ENCODE measurements around the gene CCDC187.

The CCDC187 gene

GRCh38 chr9:136318776-136319241 is 14.9 kb upstream of the CCDC187 start:
- H3K4me1 ChIP-seq (ENCODE audit: control insufficient read depth in 1 of 2, insufficient read depth in 2 of 2, low read length in 2 of 2): no peaks in the 10 kb centered on the region
- no peak overlapping the region for H3K9ac ChIP-seq (ENCODE audit: low read depth in 1 of 2, low read length in 2 of 2)
- H3K36me3 ChIP-seq (ENCODE audit: control insufficient read depth in 1 of 2, insufficient read depth in 2 of 2, low read length in 2 of 2): no peaks in the 10 kb centered on the region
- no peak overlapping the region for H3K4me3 ChIP-seq (ENCODE audit: low read depth in 1 of 2, low read length in 2 of 2)
- H3K27ac ChIP-seq (ENCODE audit: low read depth, low read length): no peak overlapping the region
- peaks cover 7 to 10% of the 10 kb centered on the region in 2 donors for H3K9me3 ChIP-seq (ENCODE audit: control insufficient read depth in 1 of 2, low read length in 2 of 2)
- peaks cover 4 to 14% of the 10 kb centered on the region in 2 donors for H3K27me3 ChIP-seq (ENCODE audit: control insufficient read depth in 1 of 2, insufficient read depth in 2 of 2, low read length in 2 of 2)

GRCh38 chr9:136318111-136318775 is 14.3 kb upstream of the CCDC187 start:
- Histone ChIP-seq H3K4me3 (ENCODE audit: low read depth in 1 of 2, low read length in 2 of 2) (no peak overlapping the region), H3K36me3 (ENCODE audit: control insufficient read depth in 1 of 2, insufficient read depth in 2 of 2, low read length in 2 of 2) (no peaks in the 10 kb centered on the region), H3K27ac (ENCODE audit: low read depth, low read length) (no peak overlapping the region), H3K27me3 (ENCODE audit: control insufficient read depth in 1 of 2, insufficient read depth in 2 of 2, low read length in 2 of 2) (peaks cover 0 to 10% of the 10 kb centered on the region in 2 donors), H3K9me3 (ENCODE audit: control insufficient read depth in 1 of 2, low read length in 2 of 2) (peaks cover 7 to 10% of the 10 kb centered on the region in 2 donors), H3K9ac (ENCODE audit: low read depth in 1 of 2, low read length in 2 of 2) (no peak overlapping the region), H3K4me1 (ENCODE audit: control insufficient read depth in 1 of 2, insufficient read depth in 2 of 2, low read length in 2 of 2) (no peaks in the 10 kb centered on the region)

DNA sequence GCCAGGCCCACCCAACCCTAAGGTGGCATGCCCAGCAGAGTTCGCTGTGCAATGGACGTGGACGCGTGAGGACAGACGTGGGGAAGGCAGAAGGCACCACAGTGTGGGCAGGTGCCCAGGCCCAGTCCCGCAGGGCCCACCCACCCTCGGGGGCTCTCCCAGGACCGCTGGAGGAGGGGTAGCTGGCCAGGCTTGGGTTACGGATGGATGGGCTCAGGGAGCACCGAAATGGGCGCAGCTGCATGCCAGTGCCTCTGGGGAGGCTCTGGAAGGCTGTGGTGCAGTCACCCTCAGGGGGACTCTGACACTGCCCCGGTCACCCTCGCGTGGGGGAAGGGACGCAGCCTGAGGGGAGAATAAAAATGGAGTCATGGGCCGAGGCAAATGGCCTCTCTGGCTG is 13.8 kb upstream of the CCDC187 start:
- peaks cover 0 to 5% of the 10 kb centered on the region in 2 donors for H3K27me3 ChIP-seq (ENCODE audit: control insufficient read depth in 1 of 2, insufficient read depth in 2 of 2, low read length in 2 of 2)
- no peak overlapping the region for H3K4me3 ChIP-seq (ENCODE audit: low read depth in 1 of 2, low read length in 2 of 2)
- H3K4me1 ChIP-seq (ENCODE audit: control insufficient read depth in 1 of 2, insufficient read depth in 2 of 2, low read length in 2 of 2): no peaks in the 10 kb centered on the region
- no peak overlapping the region for H3K9ac ChIP-seq (ENCODE audit: low read depth in 1 of 2, low read length in 2 of 2)
- no peaks in the 10 kb centered on the region for H3K36me3 ChIP-seq (ENCODE audit: control insufficient read depth in 1 of 2, insufficient read depth in 2 of 2, low read length in 2 of 2)
- H3K27ac ChIP-seq (ENCODE audit: low read depth, low read length): no peak overlapping the region
- peaks cover 7 to 10% of the 10 kb centered on the region in 2 donors for H3K9me3 ChIP-seq (ENCODE audit: control insufficient read depth in 1 of 2, low read length in 2 of 2)

DNA sequence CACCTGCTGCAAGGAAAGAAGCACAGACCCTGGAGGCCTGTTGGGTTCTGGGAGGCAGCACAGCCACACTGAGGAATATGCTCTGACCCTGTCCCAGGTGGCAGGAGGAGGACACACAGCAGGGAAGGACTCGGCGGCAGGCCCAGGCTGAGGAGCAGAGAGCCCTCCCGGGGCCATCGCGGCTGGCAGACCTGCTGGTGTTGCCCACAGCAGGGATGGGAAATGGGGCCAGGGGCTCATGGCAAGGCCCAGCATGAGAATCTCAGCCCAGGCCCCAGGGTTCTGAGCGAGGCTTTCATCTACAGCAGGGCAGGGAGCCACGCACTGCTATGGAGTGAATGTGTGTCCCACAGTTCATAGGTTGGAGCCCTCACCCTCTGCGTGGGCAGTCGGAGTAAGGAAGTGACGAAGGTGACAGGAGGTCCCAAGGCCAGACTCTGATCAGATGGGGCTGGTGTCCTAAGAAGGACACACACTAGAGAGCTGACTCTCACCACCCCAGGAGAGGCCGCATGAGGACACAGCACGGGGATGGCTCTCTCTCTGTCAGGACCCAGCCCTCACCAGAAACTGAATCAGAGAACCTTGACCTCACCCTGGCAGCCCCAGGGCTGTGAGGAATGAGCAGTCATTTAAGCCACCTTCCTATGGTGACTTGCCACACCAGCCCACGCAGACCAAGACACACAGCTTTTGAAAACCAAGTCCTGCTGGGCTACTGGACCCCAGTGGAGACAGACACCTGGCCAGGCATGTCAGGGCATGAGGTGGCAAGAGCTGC is 13.2 kb upstream of the CCDC187 start:
- no peak overlapping the region for H3K9ac ChIP-seq (ENCODE audit: low read depth in 1 of 2, low read length in 2 of 2)
- H3K4me1 ChIP-seq (ENCODE audit: control insufficient read depth in 1 of 2, insufficient read depth in 2 of 2, low read length in 2 of 2): no peaks in the 10 kb centered on the region
- peaks cover 0 to 3% of the 10 kb centered on the region in 2 donors for H3K27me3 ChIP-seq (ENCODE audit: control insufficient read depth in 1 of 2, insufficient read depth in 2 of 2, low read length in 2 of 2)

GRCh38 chr9:136316271-136316751 is 12.4 kb upstream of the CCDC187 start:
- Histone ChIP-seq H3K27ac (ENCODE audit: low read depth, low read length) (no peak overlapping the region), H3K36me3 (ENCODE audit: control insufficient read depth in 1 of 2, insufficient read depth in 2 of 2, low read length in 2 of 2) (no peaks in the 10 kb centered on the region)

More for the DNA sequence above, 13.2 kb upstream of the CCDC187 start:
- H3K36me3 ChIP-seq (ENCODE audit: control insufficient read depth in 1 of 2, insufficient read depth in 2 of 2, low read length in 2 of 2): no peaks in the 10 kb centered on the region
- H3K4me3 ChIP-seq (ENCODE audit: low read depth in 1 of 2, low read length in 2 of 2): no peak overlapping the region
- no peak overlapping the region for H3K27ac ChIP-seq (ENCODE audit: low read depth, low read length)
- H3K9me3 ChIP-seq (ENCODE audit: control insufficient read depth in 1 of 2, low read length in 2 of 2): peaks cover 7 to 10% of the 10 kb centered on the region in 2 donors

DNA sequence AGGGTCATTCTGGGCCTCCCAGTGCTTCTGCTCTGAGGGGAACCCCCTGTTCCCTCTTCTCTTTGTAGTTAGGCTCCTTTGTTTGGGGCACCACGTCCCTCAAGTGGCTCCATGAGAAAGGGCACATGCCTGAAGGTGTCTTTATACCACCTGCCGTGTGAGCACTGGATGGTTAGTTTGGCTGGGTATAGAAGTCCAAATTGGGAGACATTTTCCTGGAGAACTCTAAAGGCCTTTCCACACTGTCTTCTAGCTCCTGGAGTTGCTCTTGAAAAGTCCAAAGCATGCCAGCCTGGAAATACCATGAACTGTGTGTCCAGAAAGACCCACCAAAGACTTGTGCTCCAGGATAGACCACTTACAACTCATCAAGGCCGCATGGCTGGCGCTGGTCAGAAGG is 11.1 kb upstream of the CCDC187 start:
- no peak overlapping the region for H3K4me3 ChIP-seq (ENCODE audit: low read depth in 1 of 2, low read length in 2 of 2)
- H3K9me3 ChIP-seq (ENCODE audit: control insufficient read depth in 1 of 2, low read length in 2 of 2): peaks cover 7 to 10% of the 10 kb centered on the region in 2 donors
- no peak overlapping the region for H3K9ac ChIP-seq (ENCODE audit: low read depth in 1 of 2, low read length in 2 of 2)
- no peak overlapping the region for H3K27ac ChIP-seq (ENCODE audit: low read depth, low read length)
- H3K36me3 ChIP-seq (ENCODE audit: control insufficient read depth in 1 of 2, insufficient read depth in 2 of 2, low read length in 2 of 2): no peaks in the 10 kb centered on the region
- peaks cover 0 to 4% of the 10 kb centered on the region in 2 donors for H3K27me3 ChIP-seq (ENCODE audit: control insufficient read depth in 1 of 2, insufficient read depth in 2 of 2, low read length in 2 of 2)
- no peaks in the 10 kb centered on the region for H3K4me1 ChIP-seq (ENCODE audit: control insufficient read depth in 1 of 2, insufficient read depth in 2 of 2, low read length in 2 of 2)

More at GRCh38 chr9:136316271-136316751, 12.4 kb upstream of the CCDC187 start:
- Histone ChIP-seq H3K4me1 (ENCODE audit: control insufficient read depth in 1 of 2, insufficient read depth in 2 of 2, low read length in 2 of 2) (no peaks in the 10 kb centered on the region), H3K4me3 (ENCODE audit: low read depth in 1 of 2, low read length in 2 of 2) (no peak overlapping the region), H3K9ac (ENCODE audit: low read depth in 1 of 2, low read length in 2 of 2) (no peak overlapping the region), H3K9me3 (ENCODE audit: control insufficient read depth in 1 of 2, low read length in 2 of 2) (peaks cover 7 to 10% of the 10 kb centered on the region in 2 donors), H3K27me3 (ENCODE audit: control insufficient read depth in 1 of 2, insufficient read depth in 2 of 2, low read length in 2 of 2) (peaks cover 0 to 2% of the 10 kb centered on the region in 2 donors)

DNA sequence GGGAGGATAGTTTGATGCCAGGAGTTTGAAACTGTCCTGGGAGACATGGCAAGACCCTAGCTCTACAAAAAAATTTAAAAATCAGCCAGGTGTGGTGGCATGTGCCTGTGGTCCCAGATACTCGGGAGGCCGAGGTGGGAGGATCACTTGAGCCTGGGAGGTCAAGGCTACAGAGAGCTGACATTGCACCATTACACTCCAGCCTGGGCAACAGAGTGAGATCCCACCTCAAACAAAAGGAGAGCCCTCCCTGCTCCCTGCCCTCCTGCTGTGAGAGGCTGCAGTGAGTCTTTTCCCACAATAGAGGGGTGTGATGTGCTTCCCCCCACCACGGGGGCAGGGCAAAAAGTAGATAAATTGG is 10.1 kb upstream of the CCDC187 start:
- no peaks in the 10 kb centered on the region for H3K4me1 ChIP-seq (ENCODE audit: control insufficient read depth in 1 of 2, insufficient read depth in 2 of 2, low read length in 2 of 2)
- H3K4me3 ChIP-seq (ENCODE audit: low read depth in 1 of 2, low read length in 2 of 2): no peak overlapping the region
- H3K9ac ChIP-seq (ENCODE audit: low read depth in 1 of 2, low read length in 2 of 2): no peak overlapping the region
- H3K27me3 ChIP-seq (ENCODE audit: control insufficient read depth in 1 of 2, insufficient read depth in 2 of 2, low read length in 2 of 2): peaks cover 0 to 10% of the 10 kb centered on the region in 2 donors
- no peak overlapping the region for H3K27ac ChIP-seq (ENCODE audit: low read depth, low read length)
- H3K36me3 ChIP-seq (ENCODE audit: control insufficient read depth in 1 of 2, insufficient read depth in 2 of 2, low read length in 2 of 2): no peaks in the 10 kb centered on the region
- peaks cover 7 to 10% of the 10 kb centered on the region in 2 donors for H3K9me3 ChIP-seq (ENCODE audit: control insufficient read depth in 1 of 2, low read length in 2 of 2)

DNA sequence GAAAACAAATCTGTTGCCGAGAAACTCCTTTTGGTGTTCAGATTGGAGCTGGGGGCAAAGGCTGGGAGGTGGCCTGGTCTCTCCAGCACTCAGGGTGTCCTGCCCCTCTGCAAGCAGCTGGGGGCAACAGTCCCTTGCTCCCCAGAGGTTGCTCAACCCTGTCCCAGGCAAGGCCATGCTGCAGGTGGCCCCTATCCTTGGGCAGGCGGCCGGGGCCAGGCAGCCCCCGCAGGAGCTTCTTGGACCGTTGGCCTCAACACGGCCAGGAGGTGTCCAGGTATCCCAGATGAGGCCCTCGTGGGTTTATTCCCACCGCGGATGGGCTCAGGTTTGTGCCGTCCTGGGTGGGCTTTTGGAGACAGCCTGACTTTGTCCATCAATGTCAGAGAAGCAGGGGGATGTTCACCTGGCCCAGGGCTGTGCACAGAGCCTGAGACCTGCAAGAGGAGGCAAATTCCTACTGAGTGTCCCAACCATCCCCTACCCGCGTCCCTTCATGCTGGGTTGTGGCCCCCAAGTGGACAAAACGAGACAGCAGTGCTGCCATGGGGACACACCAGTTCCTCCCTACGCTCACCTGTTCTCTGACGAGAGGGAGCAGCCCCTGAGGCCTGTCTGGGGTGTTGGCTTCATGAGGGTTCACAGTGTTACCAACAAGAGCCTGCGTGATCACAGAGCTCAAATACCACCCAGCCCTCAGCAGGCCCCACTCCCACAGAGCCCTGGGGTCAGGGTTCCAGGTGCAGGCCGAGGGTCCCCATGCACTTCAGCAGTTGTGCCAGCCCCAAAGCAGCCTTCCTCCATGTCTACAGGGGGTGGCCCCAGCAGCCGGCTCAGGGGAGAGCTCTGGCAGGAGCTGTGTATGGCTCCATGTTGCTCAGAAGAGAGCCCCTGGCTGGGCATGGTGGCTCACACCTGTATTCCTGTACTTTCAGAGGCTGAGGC is 9.5 kb upstream of the CCDC187 start:
- Histone ChIP-seq H3K9me3 (ENCODE audit: control insufficient read depth in 1 of 2, low read length in 2 of 2) (peaks cover 7 to 10% of the 10 kb centered on the region in 2 donors), H3K9ac (ENCODE audit: low read depth in 1 of 2, low read length in 2 of 2) (no peak overlapping the region), H3K27ac (ENCODE audit: low read depth, low read length) (no peak overlapping the region), H3K4me1 (ENCODE audit: control insufficient read depth in 1 of 2, insufficient read depth in 2 of 2, low read length in 2 of 2) (no peaks in the 10 kb centered on the region), H3K4me3 (ENCODE audit: low read depth in 1 of 2, low read length in 2 of 2) (no peak overlapping the region), H3K36me3 (ENCODE audit: control insufficient read depth in 1 of 2, insufficient read depth in 2 of 2, low read length in 2 of 2) (no peaks in the 10 kb centered on the region), H3K27me3 (ENCODE audit: control insufficient read depth in 1 of 2, insufficient read depth in 2 of 2, low read length in 2 of 2) (peaks cover 0 to 16% of the 10 kb centered on the region in 2 donors)

- Histone ChIP-seq H3K9ac (ENCODE audit: low read depth in 1 of 2, low read length in 2 of 2) (no peak overlapping the region), H3K27me3 (ENCODE audit: control insufficient read depth in 1 of 2, insufficient read depth in 2 of 2, low read length in 2 of 2) (peaks cover 0 to 24% of the 10 kb centered on the region in 2 donors), H3K4me1 (ENCODE audit: control insufficient read depth in 1 of 2, insufficient read depth in 2 of 2, low read length in 2 of 2) (no peaks in the 10 kb centered on the region), H3K27ac (ENCODE audit: low read depth, low read length) (no peak overlapping the region), H3K9me3 (ENCODE audit: control insufficient read depth in 1 of 2, low read length in 2 of 2) (peaks cover 7 to 10% of the 10 kb centered on the region in 2 donors), H3K36me3 (ENCODE audit: control insufficient read depth in 1 of 2, insufficient read depth in 2 of 2, low read length in 2 of 2) (no peaks in the 10 kb centered on the region), H3K4me3 (ENCODE audit: low read depth in 1 of 2, low read length in 2 of 2) (no peak overlapping the region)
These were observed 8.5 kb upstream of the CCDC187 start for GRCh38 chr9:136312436-136312835.
